ENCODE measurements around the gene C2CD2L. TPM values are rescaled to one million over a fixed set of nuclear protein-coding genes. Genes with fewer than 3 reads are reported as not detected.
A peak's percentile ranks its signal among the peaks of the same experiment; 100 is the strongest.

Gene C2CD2L
- total RNA-seq, 1 experiment from 2014 or later = 5.6 TPM

DNA sequence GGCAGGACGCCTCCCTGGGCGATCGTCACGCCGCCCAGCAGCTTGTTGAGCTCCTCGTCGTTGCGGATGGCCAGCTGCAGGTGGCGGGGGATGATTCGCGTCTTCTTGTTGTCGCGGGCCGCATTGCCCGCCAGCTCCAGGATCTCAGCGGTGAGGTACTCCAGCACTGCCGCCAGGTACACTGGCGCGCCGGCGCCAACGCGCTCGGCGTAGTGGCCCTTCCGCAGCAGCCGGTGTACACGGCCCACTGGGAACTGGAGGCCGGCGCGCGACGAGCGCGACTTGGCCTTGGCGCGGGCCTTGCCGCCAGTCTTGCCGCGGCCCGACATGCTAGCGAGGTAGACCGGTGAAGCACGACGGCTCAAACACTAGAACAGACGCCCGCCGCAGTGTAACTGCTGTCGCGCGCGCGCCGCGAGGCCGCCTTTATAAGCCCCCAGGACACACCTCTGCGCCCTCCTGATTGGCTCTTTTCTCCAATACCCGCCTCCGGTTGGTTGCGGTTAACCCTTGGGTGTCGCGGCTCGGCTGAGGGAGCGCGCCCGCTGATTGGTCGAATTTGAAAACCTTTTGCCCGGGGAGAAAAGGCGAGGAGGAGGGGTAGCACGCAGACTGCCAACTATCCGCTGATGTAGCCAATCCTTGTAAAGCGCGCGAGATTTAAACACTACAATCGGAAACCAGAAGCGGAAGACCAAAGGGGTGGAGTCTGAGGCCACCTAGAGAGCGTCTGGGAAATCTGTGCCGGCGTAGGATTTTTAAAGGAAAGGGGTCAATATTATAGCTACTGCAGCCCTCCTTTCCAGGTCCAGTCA, 11.9 kb upstream of the C2CD2L start:
- Histone ChIP-seq H2AK5ac (ENCODE audit: insufficient read length, low read length) (no peak overlapping the region), H3K27me3 (ENCODE audit: insufficient read depth, low read length) (no peaks in the 10 kb centered on the region), H3K9me3 (ENCODE audit: control insufficient read depth, low read depth, low read length) (no peaks in the 10 kb centered on the region), H2BK120ac (ENCODE audit: low read depth, low read length, poor library complexity, severe bottlenecking) (no peak overlapping the region), H4K91ac (ENCODE audit: insufficient read length, low read depth, low read length) (no peak overlapping the region), H4K8ac (replicated peaks; ENCODE audit: insufficient read length, low read depth, low read length) (no peak overlapping the region), H3T11ph (ENCODE audit: low read length) (no peak overlapping the region), H3K4me1 (ENCODE audit: insufficient read depth, low read length) (no peaks in the 10 kb centered on the region; the same call in 1 of the 2 replicates), H3K79me1 (ENCODE audit: insufficient read depth, low read depth, low read length, poor library complexity, severe bottlenecking) (no peaks in the 10 kb centered on the region), H3K56ac (ENCODE audit: insufficient read length, low read depth, low read length) (no peak overlapping the region), H2AFZ (ENCODE audit: low read length) (no peak overlapping the region), H3K14ac (ENCODE audit: insufficient read depth, low read length) (peak overlapping the region; percentile 95), H4K20me1 (ENCODE audit: control insufficient read depth, insufficient read depth, insufficient read length) (no peaks in the 10 kb centered on the region), H2BK15ac (ENCODE audit: low read depth, low read length) (no peak overlapping the region), H3K23ac (ENCODE audit: insufficient read length, low read depth, low read length) (no peak overlapping the region), H2BK5ac (ENCODE audit: insufficient read length, low read length) (no peak overlapping the region), H3K18ac (ENCODE audit: insufficient read length, low read depth, low read length) (peak overlapping the region; percentile 81), H3K4ac (ENCODE audit: low read depth, low read length) (no peak overlapping the region; the same call in 1 of the 2 replicates), H3K9ac (ENCODE audit: extremely low read depth, insufficient read length, low read length) (peak overlapping the region; percentile 95), H4K5ac (ENCODE audit: insufficient read length, low read depth, low read length) (no peak overlapping the region), H3K23me2 (ENCODE audit: insufficient read length, low read depth, low read length, poor library complexity, severe bottlenecking) (peaks cover 13% of the 10 kb centered on the region), H2BK20ac (ENCODE audit: low read depth, low read length, poor library complexity, severe bottlenecking) (no peak overlapping the region), H3K4me2 (ENCODE audit: insufficient read depth, insufficient read length, low read length) (peak overlapping the region; percentile 44), H3K27ac (ENCODE audit: insufficient read length, low read depth, low read length) (no peak overlapping the region), H3K79me2 (ENCODE audit: insufficient read depth, low read length) (peaks cover 20% of the 10 kb centered on the region; the same call in 1 of the 2 replicates), H2BK12ac (ENCODE audit: insufficient read length, low read depth, low read length) (no peak overlapping the region)
- H3K27ac Mint-ChIP-seq = peak overlapping the region; percentile 95 to 97 (median 96); a peak in 6 of 7 replicates
- H3K36me3 Mint-ChIP-seq (ENCODE audit: insufficient read depth in 1 of 3, low read depth in 3 of 3) = peaks cover 39 to 65% (median 54%) of the 10 kb centered on the region in 3 experiments
- no CpG with 5 or more reads among the region's 79 CpGs for whole genome bisulfite sequencing (ENCODE audit: extremely low coverage, insufficient read length, low lambda C conversion rate)
- DNase-seq = peak; percentile 100
- no peaks in the 10 kb centered on the region for H3K27me3 Mint-ChIP-seq (ENCODE audit: low read depth)
- TF ChIP-seq, protein P1, sequence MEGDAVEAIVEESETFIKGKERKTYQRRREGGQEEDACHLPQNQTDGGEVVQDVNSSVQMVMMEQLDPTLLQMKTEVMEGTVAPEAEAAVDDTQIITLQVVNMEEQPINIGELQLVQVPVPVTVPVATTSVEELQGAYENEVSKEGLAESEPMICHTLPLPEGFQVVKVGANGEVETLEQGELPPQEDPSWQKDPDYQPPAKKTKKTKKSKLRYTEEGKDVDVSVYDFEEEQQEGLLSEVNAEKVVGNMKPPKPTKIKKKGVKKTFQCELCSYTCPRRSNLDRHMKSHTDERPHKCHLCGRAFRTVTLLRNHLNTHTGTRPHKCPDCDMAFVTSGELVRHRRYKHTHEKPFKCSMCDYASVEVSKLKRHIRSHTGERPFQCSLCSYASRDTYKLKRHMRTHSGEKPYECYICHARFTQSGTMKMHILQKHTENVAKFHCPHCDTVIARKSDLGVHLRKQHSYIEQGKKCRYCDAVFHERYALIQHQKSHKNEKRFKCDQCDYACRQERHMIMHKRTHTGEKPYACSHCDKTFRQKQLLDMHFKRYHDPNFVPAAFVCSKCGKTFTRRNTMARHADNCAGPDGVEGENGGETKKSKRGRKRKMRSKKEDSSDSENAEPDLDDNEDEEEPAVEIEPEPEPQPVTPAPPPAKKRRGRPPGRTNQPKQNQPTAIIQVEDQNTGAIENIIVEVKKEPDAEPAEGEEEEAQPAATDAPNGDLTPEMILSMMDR (conservative IDR thresholded peaks at IDR 0.05) = peak; percentile 27; the same call in 1 of the 3 replicates
- no peaks in the 10 kb centered on the region; a peak in 1 of 5 replicates for H3K9me3 Mint-ChIP-seq
- H3K4me1 Mint-ChIP-seq = peaks cover 32 to 33% of the 10 kb centered on the region in 2 experiments
- H3K4me3 Mint-ChIP-seq = peak overlapping the region; percentile 92 to 96

All from H9 (cell line).